Duodenal mucosa (tissue), 2 donors: Measurements from ENCODE around the gene PAPLN.
"Not testable (repeated sequence)": the region's sequence is repeated elsewhere in the genome, so short reads cannot be mapped to it uniquely, and the experiment has no call there.

Experiments
- H3K27ac ChIP-seq: one replicate; pipeline ENCODE4 v1.7.0; 2013; ENCODE audit warnings: low read depth, low read length
- H3K27me3 ChIP-seq, 2 donors: one replicate each; pipeline ENCODE4 v1.7.0; 2013; ENCODE audit warnings: low read length in 2 of 2, control low read depth in 1 of 2; ENCODE audit not compliant: insufficient read depth in 2 of 2, control insufficient read depth in 1 of 2
- H3K36me3 ChIP-seq, 2 donors: one replicate each; pipeline ENCODE4 v1.7.0; 2013; ENCODE audit warnings: low read length in 2 of 2, control low read depth in 1 of 2; ENCODE audit not compliant: insufficient read depth in 2 of 2, control insufficient read depth in 1 of 2
- H3K4me1 ChIP-seq, 2 donors: one replicate each; pipeline ENCODE4 v1.7.0; 2013; ENCODE audit warnings: low read length in 2 of 2, control low read depth in 1 of 2; ENCODE audit not compliant: insufficient read depth in 2 of 2, control insufficient read depth in 1 of 2
- H3K4me3 ChIP-seq, 2 donors: one replicate each; pipeline ENCODE4 v1.7.0; 2013; ENCODE audit warnings: low read length in 2 of 2, low read depth in 1 of 2
- H3K9ac ChIP-seq, 2 donors: one replicate each; pipeline ENCODE4 v1.7.0; 2013; ENCODE audit warnings: low read length in 2 of 2, low read depth in 1 of 2
- H3K9me3 ChIP-seq, 2 donors: one replicate each; pipeline ENCODE4 v1.7.0; 2013; ENCODE audit warnings: low read length in 2 of 2, control low read depth in 1 of 2; ENCODE audit not compliant: control insufficient read depth in 1 of 2

PAPLN gene, protein sequence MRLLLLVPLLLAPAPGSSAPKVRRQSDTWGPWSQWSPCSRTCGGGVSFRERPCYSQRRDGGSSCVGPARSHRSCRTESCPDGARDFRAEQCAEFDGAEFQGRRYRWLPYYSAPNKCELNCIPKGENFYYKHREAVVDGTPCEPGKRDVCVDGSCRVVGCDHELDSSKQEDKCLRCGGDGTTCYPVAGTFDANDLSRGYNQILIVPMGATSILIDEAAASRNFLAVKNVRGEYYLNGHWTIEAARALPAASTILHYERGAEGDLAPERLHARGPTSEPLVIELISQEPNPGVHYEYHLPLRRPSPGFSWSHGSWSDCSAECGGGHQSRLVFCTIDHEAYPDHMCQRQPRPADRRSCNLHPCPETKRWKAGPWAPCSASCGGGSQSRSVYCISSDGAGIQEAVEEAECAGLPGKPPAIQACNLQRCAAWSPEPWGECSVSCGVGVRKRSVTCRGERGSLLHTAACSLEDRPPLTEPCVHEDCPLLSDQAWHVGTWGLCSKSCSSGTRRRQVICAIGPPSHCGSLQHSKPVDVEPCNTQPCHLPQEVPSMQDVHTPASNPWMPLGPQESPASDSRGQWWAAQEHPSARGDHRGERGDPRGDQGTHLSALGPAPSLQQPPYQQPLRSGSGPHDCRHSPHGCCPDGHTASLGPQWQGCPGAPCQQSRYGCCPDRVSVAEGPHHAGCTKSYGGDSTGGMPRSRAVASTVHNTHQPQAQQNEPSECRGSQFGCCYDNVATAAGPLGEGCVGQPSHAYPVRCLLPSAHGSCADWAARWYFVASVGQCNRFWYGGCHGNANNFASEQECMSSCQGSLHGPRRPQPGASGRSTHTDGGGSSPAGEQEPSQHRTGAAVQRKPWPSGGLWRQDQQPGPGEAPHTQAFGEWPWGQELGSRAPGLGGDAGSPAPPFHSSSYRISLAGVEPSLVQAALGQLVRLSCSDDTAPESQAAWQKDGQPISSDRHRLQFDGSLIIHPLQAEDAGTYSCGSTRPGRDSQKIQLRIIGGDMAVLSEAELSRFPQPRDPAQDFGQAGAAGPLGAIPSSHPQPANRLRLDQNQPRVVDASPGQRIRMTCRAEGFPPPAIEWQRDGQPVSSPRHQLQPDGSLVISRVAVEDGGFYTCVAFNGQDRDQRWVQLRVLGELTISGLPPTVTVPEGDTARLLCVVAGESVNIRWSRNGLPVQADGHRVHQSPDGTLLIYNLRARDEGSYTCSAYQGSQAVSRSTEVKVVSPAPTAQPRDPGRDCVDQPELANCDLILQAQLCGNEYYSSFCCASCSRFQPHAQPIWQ

DNA sequence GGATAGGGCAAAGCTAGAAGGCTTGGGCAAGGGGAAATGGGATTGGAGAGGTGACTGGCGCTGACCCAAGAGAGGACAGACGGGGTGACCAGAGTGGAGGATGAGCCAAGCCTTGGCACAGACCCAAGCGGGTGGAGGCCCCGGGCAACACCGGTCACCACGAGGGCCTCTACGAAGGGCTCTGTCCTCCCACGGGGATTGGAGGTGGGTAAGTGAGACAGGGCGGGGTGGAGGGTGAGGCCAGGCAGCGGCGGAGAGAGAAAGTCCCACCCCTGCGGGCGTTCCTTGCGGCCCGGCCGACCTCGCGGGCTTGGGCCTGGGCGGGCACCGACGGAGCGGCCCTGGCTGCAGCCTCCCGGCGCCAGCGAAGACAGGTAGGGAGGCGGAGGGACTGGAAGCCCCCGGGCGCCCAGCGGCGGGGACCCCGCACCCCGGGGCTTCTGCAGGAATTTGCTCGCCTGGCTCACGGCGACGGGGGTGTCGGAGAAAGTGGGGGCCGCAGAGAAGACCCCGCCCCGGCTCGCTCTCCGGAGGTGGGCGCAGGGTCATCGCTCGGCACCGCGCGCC is at the start of gene PAPLN:
PAPLN (plus strand) TSS at position 288 of the 567 bp plus-strand sequence. CDS start 2,273 bp downstream, outside the sequence.
- H3K27ac ChIP-seq: peak within 1 kb of the TSS; percentile 50
- no peaks in the 10 kb centered on the region for H3K36me3 ChIP-seq
- peaks cover 10 to 23% of the 10 kb centered on the region in 2 donors for H3K27me3 ChIP-seq
- peaks cover 28 to 31% of the 10 kb centered on the region in 2 donors for H3K4me1 ChIP-seq
- peak within 1 kb of the TSS in 1 of 2 donors; percentile 33 for H3K9ac ChIP-seq
- H3K9me3 ChIP-seq: no peaks in the 10 kb centered on the region
- peak within 1 kb of the TSS; percentile 58 to 60 for H3K4me3 ChIP-seq

DNA sequence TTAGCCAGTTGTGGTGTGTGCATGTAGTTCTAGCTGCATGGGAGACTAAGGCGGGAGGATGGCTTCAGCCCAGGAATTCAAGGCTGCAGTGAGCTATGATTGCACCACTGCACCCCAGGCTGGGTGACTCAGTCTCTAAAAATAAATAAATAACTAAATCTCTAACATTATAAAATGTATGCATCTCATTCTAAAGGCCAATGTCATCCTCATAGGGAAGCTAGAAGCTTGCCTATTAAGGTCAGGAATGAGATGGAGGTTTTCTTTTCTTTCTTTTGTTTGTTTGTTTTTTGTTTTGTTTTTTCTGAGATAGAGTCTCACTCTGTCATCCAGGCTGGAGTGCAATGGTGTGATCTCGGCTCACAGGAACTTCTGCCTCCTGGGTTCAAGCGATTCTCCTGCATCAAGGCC is 48.8 kb upstream of the PAPLN start:
- H3K9me3 ChIP-seq: no peaks in the 10 kb centered on the region
- no peak overlapping the region for H3K4me3 ChIP-seq
- no peaks in the 10 kb centered on the region for H3K4me1 ChIP-seq
- peaks cover 8 to 44% of the 10 kb centered on the region in 2 donors for H3K36me3 ChIP-seq
- no peaks in the 10 kb centered on the region for H3K27me3 ChIP-seq
- no peak overlapping the region for H3K9ac ChIP-seq
- H3K27ac ChIP-seq: no peak overlapping the region

DNA sequence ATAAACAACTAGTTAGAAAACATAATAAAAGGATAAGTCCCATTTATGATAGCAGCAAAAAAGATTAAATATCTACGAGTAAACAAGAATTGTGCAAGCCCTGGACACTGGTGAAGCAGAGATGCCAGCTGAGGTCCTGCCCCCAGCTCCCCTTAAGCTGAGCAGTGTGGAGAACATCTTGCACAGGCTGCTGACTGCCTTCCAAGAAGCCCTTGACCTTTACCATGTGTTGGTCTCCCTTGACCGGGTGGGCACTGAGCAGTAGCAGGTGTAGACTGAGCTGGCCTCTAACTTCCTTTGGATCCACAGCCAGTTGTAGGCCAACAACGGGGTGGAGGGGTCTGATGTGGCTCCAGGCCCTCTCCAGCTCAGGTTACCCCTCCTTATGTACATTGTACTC is 47.7 kb upstream of the PAPLN start:
- Histone ChIP-seq H3K9ac (no peak overlapping the region), H3K4me1 (no peaks in the 10 kb centered on the region), H3K36me3 (peaks cover 12 to 56% of the 10 kb centered on the region in 2 donors), H3K4me3 (no peak overlapping the region), H3K9me3 (no peaks in the 10 kb centered on the region), H3K27me3 (no peaks in the 10 kb centered on the region), H3K27ac (no peak overlapping the region)

DNA sequence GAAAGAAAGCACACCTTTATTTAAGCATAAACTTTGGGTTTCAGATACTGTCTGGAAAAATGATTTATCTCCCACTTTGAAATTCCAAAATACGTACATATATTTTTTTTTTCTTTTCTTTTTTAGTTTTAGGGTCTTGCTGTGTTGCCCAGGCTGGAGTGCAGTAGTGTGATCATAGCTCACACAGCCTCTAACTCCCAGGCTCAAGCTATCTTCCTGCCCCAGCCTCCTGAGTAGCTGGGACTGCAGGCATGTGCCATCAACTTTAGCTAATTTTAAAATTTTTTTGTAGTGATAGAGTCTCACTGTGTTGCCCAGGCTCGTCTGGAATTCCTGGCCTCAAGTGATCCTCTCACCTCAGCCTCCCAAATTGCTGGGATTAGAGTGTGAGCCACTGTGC is 45.9 kb upstream of the PAPLN start:
- Histone ChIP-seq H3K27me3 (no peaks in the 10 kb centered on the region), H3K9ac (no peak overlapping the region), H3K36me3 (peaks cover 22 to 69% of the 10 kb centered on the region in 2 donors), H3K9me3 (no peaks in the 10 kb centered on the region), H3K27ac (no peak overlapping the region), H3K4me1 (no peaks in the 10 kb centered on the region), H3K4me3 (no peak overlapping the region)

DNA sequence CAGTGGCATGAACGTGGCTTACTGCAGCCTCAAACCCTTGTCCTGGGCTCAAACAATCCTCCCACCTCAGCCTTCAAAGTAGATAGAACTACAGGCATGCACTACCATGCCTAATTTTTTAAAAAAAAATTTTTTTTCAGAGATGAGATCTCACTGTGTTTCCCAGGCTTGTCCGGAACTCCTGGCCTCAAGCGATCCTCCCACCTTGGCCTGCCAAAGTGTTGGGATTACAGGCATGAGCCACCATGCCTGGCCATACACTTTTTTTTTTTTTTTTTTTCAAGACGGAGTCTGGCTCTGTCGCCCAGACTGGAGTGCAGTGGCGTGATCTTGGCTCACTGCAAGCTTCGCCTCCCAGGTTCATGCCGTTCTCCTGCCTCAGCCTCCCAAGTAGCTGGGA is 43.0 kb upstream of the PAPLN start:
- H3K36me3 ChIP-seq: peaks cover 27 to 74% of the 10 kb centered on the region in 2 donors
- H3K27me3 ChIP-seq, H3K4me3 ChIP-seq, H3K4me1 ChIP-seq, H3K9me3 ChIP-seq, H3K27ac ChIP-seq, H3K9ac ChIP-seq: not testable (repeated sequence)

DNA sequence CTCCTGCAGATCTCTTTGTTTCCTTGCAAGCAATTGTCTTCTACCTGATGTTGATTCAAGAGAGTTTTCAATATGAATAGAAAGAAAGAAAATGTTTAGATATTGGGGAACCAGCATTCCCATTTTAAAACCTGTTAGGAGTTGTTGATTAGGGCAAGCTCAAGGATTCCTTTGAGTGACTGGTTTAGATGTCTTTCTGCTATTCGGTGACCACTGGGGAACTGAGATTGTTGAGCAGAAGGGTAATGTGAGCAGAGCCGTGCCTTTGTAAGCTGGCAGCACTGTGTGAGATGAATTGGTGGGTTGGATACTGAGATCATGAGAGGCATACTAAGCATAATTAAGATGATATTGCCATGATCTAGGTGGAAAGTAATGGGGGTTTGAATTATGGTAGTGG is 39.1 kb upstream of the PAPLN start:
- Histone ChIP-seq H3K4me3 (no peak overlapping the region), H3K4me1 (no peaks in the 10 kb centered on the region), H3K27me3 (no peaks in the 10 kb centered on the region), H3K9me3 (no peaks in the 10 kb centered on the region), H3K9ac (no peak overlapping the region), H3K27ac (no peak overlapping the region), H3K36me3 (peaks cover 32 to 70% of the 10 kb centered on the region in 2 donors)

DNA sequence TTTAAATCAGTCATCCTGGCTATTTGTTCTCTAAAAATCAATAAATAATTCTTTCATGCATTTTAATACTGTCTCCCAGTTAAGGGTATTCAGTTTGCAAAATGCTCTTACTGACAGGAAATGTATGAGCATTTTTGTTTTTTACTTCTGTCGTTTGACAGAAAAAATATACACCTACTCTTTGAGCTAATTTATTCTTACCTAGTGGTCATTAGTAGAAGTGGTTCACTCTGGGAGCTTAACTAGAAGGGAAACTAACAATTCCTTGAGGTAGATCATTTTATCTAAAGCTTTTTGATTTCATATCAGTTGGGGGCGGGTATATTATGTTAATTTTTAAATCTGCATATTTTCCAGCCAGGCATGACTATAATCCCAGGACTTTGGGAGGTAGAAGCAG is 33.8 kb upstream of the PAPLN start:
- H3K9me3 ChIP-seq: no peaks in the 10 kb centered on the region
- H3K36me3 ChIP-seq: peaks cover 38 to 70% of the 10 kb centered on the region in 2 donors
- no peaks in the 10 kb centered on the region for H3K27me3 ChIP-seq
- H3K4me1 ChIP-seq: no peaks in the 10 kb centered on the region
- H3K4me3 ChIP-seq: no peak overlapping the region
- H3K9ac ChIP-seq: no peak overlapping the region
- no peak overlapping the region for H3K27ac ChIP-seq

DNA sequence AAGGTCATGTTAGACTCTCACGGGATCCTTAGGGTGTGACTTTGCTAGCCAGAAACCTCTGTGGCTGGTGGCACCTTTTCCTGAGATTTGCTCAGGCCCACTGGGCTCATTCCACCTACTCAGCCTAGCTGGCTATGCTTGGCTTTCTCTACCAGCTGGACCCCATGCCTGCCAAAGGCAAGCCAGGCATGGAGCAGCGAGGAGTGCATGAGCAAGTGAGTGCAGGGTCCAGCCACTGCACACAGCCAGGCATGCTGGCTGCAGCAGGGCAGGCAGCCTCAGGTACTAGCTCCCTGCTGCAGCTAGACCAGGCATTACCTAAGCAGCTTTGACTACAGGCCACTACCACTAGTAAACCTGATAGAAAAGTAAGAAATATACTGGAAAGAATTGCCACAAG is 29.7 kb upstream of the PAPLN start:
- Histone ChIP-seq H3K36me3 (peaks cover 48 to 75% of the 10 kb centered on the region in 2 donors), H3K27ac (no peak overlapping the region), H3K9ac (no peak overlapping the region), H3K4me1 (no peaks in the 10 kb centered on the region), H3K9me3 (no peaks in the 10 kb centered on the region), H3K27me3 (no peaks in the 10 kb centered on the region), H3K4me3 (no peak overlapping the region)

DNA sequence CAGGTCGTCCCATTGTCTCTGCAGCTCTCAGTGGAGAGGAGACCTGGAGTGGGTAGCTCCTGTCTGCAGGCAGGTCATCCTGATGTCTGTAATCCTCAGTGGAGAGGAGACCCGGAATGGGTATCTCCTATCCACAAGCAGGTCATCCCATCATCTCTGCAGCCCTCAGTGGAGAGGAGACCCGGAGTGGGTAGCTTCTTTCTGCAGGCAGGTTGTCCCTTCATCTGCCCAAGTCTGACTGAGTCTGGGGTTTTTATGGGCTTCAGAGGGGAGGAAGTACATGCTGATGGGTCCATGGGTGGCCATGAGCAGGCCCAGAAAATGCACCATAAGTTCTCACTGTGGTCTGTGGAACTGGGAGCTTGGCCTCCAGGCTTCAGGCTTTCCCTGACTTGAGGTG is 28.9 kb upstream of the PAPLN start:
- H3K27ac ChIP-seq: no peak overlapping the region
- H3K4me3 ChIP-seq: no peak overlapping the region
- peaks cover 56 to 80% of the 10 kb centered on the region in 2 donors for H3K36me3 ChIP-seq
- no peaks in the 10 kb centered on the region for H3K27me3 ChIP-seq
- no peaks in the 10 kb centered on the region for H3K4me1 ChIP-seq
- no peaks in the 10 kb centered on the region for H3K9me3 ChIP-seq
- no peak overlapping the region for H3K9ac ChIP-seq
